Stimulated activated CD8-positive, alpha-beta memory T cell treated with anti-CD3 and anti-CD28 coated beads, Interleukin-7, amount 100 ng/mL, for 1 hour (primary cell): Measurements from ENCODE around the gene MAGEA12.
"Not testable (repeated sequence)": the region's sequence is repeated elsewhere in the genome, so short reads cannot be mapped to it uniquely, and the experiment has no call there.

Experiments
- DNase-seq, 2 donors: peaks; one replicate each; pipeline ENCODE4 v3.0.0-alpha.2; 2020; ENCODE audit warnings: low read depth in 2 of 2

The MAGEA12 gene

GRCh38 chrX:152733261-152733975 lies at the start of gene MAGEA12, which contains the start of gene CSAG1:
Gene MAGEA12 (plus strand): TSS chrX:152733757. CDS start chrX:152736162, 2,405 bp downstream.
Gene CSAG1 (minus strand): TSS chrX:152733721. CDS start chrX:152732460, 1,261 bp downstream.
- no peak for DNase-seq

GRCh38 chrX:152697952-152698931 lies 35.3 kb upstream of the MAGEA12 start, which contains the start of gene MAGEA3:
Gene MAGEA3 (plus strand): TSS chrX:152698794. CDS start chrX:152700833, 2,039 bp downstream.
- not testable (repeated sequence) for DNase-seq

- DNase-seq = not testable (repeated sequence)
These were observed 33.2 kb upstream of the MAGEA12 start for GRCh38 chrX:152700390-152700789.

- DNase-seq = not testable (repeated sequence)
These were observed 27.1 kb upstream of the MAGEA12 start for GRCh38 chrX:152706500-152706899.

GRCh38 chrX:152709173-152709572 lies 24.4 kb upstream of the MAGEA12 start, which contains the start of gene CSAG2:
Gene CSAG2 (minus strand): TSS chrX:152709273. CDS start chrX:152709112, 161 bp downstream.
- not testable (repeated sequence) for DNase-seq

GRCh38 chrX:152713195-152713594 lies 20.4 kb upstream of the MAGEA12 start:
- not testable (repeated sequence) for DNase-seq

- DNase-seq = not testable (repeated sequence)
These were observed 19.5 kb upstream of the MAGEA12 start, which contains the start of gene MAGEA2B for GRCh38 chrX:152713815-152714787. Gene MAGEA2B (plus strand): TSS chrX:152714628. CDS start chrX:152717107, 2,479 bp downstream.

- DNase-seq = no peak
These were observed 8.1 kb upstream of the MAGEA12 start for GRCh38 chrX:152725409-152725808.

GRCh38 chrX:152734143-152734858 lies 744 bp downstream of the MAGEA12 start:
- DNase-seq = not testable (repeated sequence)

- DNase-seq = no peak
These were observed 1.5 kb downstream of the MAGEA12 start for GRCh38 chrX:152735101-152735500.

GRCh38 chrX:152735860-152736511 lies 2.4 kb downstream of the MAGEA12 start:
- DNase-seq = no peak

GRCh38 chrX:152736528-152736927 lies 3.0 kb downstream of the MAGEA12 start:
- not testable (repeated sequence) for DNase-seq

- DNase-seq = no peak
These were observed 5.0 kb downstream of the MAGEA12 start for GRCh38 chrX:152738560-152738959.

- DNase-seq = not testable (repeated sequence)
These were observed 20.4 kb downstream of the MAGEA12 start, which contains the start of gene MAGEA2 for GRCh38 chrX:152753686-152754650. Gene MAGEA2 (minus strand): TSS chrX:152753842. CDS start chrX:152751363, 2,479 bp downstream.

GRCh38 chrX:152754871-152755270 lies 21.3 kb downstream of the MAGEA12 start:
- not testable (repeated sequence) for DNase-seq

- not testable (repeated sequence) for DNase-seq
These were observed 25.4 kb downstream of the MAGEA12 start, which contains the start of gene CSAG3 for GRCh38 chrX:152758918-152759317. Gene CSAG3 (plus strand): TSS chrX:152759218.

- not testable (repeated sequence) for DNase-seq
These were observed 26.0 kb downstream of the MAGEA12 start for GRCh38 chrX:152759544-152759943.

- not testable (repeated sequence) for DNase-seq
These were observed 28.0 kb downstream of the MAGEA12 start for GRCh38 chrX:152761582-152761981.
